GM19035 (cell line): Measurements from ENCODE around the gene EDIL3.
"Not testable (repeated sequence)": the region's sequence is repeated elsewhere in the genome, so short reads cannot be mapped to it uniquely, and the experiment has no call there.

Experiments used
- ATAC-seq: cut with Tn5 transposase; IDR thresholded peaks from one replicate; pipeline ENCODE4 v1.9.1; 2021; ENCODE audit not compliant: unreplicated experiment

Gene EDIL3

DNA sequence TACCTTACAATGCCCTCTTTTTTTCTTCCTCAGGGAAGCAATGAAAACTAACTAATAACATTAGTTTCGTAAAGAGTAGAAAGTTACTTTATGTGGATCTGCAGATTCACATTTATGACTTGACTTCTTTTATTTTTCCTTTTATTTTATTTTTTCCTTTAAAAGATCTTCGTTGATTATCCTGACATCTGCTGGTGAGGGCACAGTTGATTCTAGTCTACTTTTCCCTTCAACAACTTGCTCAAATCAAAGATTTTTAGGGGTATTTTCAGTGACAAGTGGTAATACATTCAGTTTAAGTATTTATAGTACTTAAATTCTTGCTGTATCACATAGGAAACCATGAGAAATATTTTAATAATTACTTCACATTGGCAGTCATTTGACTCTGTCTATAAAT is 4.9 kb downstream of the EDIL3 start:
- no peak for ATAC-seq

DNA sequence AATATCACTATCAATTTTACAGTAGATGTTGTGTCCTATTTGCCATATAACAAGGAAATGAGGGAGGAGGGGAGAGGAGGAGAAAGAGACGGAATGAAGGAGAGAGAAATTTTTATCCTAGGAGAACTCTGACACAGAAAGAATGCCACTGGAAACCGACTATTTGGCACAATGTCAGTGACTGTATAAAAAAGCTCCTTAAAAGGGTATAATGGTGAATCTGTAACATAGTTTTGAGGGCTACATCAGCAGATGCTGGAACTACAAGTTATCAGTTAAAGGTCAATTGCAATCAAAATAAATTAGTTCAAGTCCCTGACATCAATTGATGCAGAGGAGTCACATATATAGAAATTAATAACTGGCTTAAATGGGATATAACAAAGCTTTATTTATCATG is 5.7 kb downstream of the EDIL3 start:
- ATAC-seq, result no peak

DNA sequence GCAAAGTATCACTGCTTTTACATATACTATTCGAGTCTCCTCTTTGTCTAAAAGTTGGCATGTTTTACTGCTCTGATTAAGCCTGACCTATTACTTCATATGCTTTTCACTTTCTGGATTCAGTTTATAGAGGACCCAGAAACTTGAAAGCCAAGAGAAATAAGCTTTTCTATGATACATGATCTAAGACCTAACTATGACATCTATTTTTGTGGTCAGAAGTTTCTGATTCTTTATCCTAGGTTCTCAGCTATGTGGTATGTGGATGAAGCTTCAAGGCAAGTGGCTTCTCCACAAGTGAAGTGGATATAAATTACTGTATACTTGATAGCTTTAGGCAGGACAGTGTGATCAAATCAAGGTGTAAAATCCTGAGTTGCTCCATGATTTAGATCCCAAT is 6.3 kb downstream of the EDIL3 start:
- no peak for ATAC-seq

DNA sequence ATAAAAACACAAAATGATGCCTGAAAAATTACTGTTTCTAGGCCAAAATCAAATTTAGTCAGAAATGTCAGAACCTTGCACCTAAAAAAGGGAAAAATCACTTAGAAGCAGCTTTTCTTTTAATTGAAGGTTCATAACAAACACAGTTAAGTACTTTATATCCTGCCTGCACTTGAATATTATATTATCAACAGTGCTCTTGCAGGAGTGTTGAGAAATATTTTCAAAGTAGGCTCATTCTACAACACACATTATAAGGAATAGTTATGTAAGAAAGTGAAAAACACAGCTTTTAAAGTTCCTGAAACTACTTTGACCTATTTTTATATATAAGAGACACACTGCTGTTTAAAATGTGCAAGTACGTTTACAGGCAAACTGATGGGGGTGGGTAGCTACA is 8.3 kb downstream of the EDIL3 start:
- no peak for ATAC-seq

DNA sequence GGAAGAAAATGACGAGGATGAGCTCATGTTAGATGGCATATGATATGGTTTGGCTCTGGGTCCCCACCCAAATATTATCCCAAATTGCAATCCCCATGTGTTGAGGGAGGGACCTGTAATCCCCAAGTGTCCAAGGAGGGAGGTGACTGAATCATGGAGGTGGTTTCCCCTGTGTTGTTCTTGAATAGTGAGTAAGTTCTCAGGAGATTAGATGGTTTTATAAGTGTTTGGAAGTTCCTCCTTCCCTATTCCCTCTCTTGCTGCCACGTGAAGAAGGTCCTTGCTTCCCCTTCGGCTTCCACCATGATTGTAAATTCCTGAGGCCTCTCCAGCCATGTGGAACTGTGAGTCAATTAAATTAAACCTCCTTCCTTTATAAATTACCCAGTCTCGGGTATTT is 10.1 kb downstream of the EDIL3 start:
- ATAC-seq, result no peak

DNA sequence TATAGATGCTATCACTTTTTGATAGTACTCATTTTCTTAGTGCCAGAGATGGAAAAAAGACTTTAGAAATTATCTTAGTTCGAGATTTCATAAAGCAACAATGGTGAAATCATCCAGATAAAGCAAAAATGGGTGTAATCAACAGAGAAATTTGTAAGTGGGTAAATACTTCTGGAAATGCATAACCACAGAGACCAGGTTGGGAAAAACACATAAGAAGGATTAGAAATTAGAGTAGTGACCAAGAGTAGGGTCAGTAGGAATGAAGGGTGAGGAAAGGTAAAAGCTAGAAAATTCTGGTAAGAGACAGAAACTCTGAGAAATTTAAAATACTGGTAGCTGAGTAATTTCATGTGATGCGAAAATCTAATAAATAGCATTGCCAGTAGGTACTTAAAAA is 11.2 kb downstream of the EDIL3 start:
- ATAC-seq, result no peak

DNA sequence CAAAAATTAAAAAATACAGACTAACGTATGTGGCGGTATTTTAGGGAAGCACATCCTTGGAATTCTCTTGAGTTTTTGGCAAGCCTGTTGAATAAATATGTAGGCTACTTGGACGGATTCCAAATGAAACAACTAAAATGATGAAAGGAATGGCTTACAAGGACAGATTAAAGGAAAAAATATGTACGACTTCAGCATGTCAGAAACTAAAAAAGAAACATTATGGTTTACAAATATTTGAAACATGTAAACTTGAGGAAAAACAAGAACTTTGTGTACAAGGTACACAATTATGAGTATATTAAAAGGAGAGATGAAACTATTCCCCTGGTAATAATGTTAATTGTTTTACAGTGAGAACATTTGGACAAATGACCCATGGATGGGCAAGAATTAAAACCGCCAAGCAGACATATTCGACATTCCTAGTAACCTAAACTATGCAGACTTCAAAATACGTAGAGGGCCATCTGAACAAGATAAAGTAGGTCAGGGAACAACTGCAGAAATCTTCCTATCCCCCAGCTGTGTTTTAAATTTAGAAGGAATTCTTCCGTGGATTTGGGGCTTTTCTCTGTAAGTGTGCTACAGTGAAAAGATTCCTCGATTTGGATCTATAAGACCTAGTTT is 12.5 kb downstream of the EDIL3 start:
- no peak for ATAC-seq

DNA sequence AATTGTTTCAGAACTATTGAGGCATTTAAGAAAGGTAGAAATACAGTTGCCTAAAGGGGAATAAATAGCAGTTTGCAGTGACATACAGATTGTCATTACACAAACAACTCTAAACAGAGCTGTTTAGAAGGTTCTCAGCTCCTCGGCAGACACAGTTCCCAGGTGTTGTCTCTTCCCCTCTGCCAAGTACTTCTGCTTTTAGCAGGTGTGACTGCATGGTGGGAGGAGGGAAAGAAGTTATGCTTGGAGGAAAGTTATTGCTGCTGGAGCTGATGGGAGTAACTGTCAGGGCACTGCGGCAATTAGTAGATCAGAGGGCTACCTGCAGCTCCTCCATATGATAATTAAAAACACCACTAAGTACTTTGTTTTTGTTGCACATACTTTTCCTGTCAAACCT is 14.5 kb downstream of the EDIL3 start:
- ATAC-seq, result no peak

DNA sequence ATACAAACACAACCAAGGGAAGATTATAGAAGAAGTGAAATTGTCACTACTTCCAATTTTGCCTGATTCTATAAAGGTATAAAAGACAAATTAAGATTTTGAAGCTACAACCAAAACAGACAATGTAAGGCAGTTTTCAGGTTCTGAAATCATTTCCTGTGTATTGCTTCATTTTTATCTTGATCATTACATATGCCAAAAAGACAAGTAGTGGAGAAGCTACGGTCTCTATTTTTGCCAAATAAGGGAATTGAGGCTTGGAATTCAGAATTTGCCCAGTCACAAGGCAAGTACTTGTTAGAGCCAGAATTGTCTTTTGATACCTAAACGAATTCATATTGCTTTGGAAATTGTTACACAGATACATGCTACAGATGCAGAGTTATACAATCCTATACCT is 20.6 kb downstream of the EDIL3 start:
- ATAC-seq, result no peak

DNA sequence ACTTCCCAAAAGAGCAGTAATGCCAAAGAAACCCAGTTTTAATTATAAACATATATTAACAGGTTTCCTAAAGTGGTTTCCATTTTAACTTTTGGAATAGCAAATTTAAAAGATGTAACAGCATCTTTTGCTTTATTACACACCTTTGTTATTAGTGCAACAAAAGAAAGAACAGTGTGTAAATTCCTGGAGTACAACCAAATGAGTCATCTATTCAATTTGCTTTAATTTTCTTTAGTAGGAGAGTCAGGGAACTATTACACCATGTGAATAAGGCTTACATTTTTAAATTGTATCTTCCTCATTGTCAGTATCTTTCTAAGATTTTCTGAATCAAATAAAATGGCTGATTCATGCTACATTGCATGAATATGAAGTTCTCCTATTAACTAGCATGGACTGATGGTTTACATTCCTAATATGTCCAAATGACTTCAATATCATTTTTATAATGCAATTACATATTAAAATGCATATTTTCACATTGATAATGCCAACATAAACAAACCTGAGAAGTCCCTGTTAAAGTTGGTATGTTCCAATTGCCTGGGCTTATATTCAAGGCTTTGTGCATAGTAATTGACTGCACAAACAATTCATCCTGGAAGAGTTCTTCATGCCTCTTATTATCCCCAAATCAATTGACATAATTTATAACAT is 22.5 kb downstream of the EDIL3 start:
- no peak for ATAC-seq

DNA sequence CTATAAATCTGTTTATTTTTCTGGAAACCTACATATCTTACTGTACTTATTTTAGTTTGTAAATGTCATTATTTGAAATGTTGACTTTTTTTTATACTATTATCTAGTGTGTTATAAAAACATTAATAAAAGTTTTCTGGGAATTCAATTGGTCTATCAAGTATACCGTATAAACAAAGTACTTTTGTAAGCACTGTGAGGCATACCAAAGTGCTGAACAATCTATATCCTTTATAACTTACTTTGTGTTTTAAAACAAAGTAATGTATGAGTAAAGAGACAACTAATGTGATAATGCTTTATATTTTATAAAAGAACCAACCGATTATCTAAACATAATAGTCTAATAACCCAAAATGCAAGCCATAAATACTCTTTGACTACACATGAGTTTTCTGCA is 23.1 kb downstream of the EDIL3 start:
- no peak for ATAC-seq

DNA sequence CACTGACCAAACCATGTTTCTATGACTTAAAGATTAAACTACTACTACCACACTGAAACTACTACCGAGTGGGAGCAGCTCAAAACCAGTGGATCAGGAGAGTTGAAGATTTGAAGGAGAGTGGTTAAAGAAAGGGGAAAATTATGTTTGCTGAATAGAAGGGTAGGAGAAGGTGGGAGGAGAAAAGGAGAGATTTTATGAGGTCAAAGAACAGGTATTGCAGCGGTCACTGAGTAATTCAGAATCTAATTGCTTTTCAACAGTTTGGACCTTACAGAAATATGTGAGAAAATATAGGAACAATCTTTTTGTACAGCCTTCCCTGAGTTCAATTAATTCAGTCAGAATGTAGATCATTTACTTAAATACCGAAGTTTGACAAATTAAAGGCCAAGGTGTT is 24.6 kb downstream of the EDIL3 start:
- ATAC-seq, result no peak

DNA sequence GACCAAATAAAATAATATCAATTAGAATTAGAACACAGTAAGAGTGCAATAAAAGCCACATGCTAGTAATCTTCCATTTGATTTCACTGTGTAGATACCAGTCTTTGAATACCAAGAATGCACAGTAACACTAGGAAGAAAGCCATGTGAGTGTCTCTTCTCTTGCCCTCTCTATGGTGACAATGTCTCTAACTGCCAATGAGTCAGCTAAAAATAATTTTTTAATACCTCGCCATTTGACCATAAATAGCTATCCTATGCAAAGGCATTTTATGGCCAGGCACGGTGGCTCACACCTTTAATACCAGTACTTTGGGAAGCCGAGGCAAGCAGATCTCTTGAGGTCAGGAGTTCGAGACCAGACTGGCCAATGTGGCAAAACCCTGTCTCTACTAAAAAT is 30.6 kb downstream of the EDIL3 start:
- ATAC-seq, result no peak

DNA sequence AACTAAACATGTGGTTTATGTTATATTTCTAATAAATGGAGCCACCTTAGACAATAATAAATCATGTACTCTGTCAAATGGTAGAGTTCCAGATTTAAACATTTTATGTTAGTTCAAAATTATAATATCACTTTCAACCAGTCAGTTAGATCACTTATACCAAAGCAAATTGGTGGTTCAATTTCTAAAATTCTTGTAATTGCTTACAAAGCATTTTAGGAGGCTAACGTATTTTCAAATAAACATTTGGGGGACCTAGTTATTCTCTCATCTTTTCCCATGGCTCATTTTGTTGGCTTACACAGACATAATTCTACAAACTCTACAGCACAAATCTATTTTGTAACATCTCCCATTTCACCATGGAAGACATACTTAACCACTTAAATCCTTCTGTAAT is 39.9 kb downstream of the EDIL3 start:
- ATAC-seq, result no peak

DNA sequence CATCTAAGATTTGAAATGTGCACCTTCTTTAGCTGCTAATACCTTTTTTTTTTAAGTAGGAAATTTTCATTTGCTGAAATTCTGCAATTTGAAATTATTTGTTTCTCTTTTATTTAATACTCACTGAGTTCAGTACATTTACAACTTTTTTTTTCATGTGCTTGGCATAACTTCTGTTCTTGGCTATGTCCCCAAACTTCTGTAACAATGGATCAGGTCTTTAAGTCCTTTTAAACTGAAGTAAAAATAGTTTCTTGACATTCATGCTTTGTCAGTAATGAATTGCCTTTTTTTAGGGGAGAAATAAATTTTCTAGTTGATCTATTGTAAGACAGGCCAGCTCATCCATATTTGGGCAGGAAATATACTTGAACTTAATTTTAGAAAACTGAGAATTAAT is 41.5 kb downstream of the EDIL3 start:
- no peak for ATAC-seq

DNA sequence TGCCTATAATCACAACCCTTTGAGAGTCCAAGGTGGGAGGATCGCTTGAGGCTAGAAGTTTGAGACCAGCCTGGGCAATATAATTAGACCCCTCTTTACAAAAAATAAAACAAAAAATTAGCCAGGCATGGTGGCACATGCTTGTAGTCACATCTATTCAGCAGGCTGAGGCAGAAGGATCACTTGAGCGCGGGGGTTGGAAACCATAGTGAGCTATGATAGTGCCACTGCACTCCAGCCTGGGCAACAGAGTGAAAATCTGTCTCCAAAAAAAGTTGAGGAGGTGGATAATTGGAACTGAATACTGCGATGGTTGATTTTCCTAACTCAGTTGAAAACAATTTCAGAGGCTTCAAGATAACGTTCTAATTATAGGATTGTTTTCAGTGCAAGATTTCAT is 52.6 kb downstream of the EDIL3 start:
- no peak for ATAC-seq

DNA sequence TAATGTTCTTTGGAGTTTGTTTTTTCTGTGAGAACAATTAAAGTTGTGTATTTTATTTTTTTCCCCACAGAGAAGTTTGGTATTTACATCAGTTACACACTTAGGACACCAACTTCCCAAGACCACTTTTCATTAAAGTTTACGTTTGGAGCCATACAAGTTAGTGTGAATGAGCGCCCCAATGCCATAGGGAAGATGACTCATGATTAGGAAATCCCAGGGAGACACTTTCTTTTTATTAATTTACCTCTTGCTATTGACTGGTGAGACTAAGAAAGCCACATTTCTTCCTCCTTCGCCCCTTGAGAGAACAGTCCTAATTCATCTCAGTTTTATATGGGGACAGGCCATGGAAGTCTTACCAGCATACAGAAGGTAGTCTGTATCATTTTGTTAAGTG is 57.1 kb downstream of the EDIL3 start:
- ATAC-seq, result no peak

DNA sequence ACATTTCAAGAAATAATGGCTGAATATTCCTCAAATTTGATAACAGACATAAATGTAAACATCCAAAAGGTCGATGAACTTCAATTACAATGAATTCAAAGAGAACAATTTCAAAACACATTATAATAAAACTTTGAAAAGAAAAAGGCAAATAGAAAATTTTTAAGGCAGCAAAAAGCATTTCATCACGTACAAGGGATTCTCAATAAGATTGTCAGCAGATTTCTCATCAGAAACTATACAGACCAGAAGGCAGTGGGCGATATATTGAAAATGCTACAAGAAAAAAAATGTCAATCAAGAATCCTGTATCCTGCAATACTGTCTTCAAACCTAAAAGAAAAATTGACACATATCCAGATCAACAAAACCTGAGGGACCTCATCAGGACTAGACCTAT is 62.0 kb downstream of the EDIL3 start:
- no peak for ATAC-seq

DNA sequence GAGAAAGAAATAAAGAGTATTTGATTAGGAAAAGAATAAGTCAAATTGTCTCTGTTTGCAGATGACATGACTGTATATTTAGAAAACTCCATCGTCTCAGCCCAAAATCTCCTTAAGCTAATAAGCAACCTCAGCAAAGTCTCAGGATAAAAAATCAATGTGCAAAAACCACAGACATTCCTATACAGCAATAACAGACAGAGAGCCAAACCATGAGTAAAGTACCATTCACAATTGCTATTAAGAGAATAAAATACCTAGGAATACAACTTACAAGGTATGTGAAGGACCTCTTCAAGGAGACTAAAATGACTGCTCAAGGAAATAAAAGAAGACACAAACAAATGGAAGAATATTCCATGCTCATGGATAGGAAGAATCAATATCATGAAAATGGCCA is 66.9 kb downstream of the EDIL3 start:
- ATAC-seq, result not testable (repeated sequence)

DNA sequence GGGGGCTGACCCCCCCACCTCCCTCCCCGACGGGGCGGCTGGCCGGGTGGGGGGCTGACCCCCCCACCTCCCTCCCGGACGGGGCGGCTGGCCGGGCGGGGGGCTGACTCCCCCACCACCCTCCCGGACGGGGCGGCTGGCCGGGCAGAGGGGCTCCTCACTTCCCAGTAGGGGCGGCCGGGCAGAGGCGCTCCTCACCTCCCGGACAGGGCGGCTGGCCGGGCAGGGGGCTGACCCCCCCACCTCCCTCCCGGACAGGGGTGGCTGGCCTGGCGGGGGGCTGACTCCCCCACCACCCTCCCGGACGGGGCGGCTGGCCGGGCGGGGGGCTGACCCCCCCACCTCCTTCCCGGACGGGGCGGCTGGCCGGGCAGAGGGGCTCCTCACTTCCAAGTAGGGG is 72.4 kb downstream of the EDIL3 start:
- not testable (repeated sequence) for ATAC-seq

DNA sequence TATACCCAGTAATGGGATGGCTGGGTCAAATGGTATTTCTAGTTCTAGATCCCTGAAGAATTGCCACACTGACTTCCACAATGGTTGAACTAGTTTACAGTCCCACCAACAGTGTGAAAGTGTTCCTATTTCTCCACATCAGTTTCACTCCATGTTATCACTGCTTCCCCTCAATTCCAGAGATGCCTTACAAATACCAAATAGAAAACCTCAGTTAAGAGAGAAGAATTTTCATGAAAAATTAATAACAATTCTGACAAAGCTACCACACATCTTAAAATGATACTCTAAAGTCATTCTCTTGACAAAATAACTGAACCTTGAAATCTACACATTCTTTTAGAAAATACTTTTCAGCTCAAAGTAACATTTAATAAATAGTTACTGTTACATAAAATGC is 74.8 kb downstream of the EDIL3 start:
- not testable (repeated sequence) for ATAC-seq

DNA sequence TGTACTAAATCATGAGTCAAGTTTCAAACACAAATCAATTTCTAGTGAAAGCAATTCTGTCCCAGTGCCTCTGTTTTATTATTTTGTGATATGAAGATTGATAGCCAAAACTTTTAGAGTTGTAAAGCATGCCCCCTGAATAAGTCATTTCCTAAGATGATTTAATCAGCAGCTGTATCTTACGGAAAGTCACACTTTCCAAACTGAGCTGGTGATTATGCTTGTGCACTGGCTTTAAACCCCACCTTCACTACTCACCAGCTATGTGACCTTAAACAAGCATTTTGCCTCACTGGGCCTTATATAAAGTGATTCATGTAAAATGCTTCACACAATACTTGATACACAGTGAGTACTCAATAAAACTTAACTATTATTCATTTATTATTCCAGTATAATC is 78.1 kb downstream of the EDIL3 start:
- no peak for ATAC-seq

DNA sequence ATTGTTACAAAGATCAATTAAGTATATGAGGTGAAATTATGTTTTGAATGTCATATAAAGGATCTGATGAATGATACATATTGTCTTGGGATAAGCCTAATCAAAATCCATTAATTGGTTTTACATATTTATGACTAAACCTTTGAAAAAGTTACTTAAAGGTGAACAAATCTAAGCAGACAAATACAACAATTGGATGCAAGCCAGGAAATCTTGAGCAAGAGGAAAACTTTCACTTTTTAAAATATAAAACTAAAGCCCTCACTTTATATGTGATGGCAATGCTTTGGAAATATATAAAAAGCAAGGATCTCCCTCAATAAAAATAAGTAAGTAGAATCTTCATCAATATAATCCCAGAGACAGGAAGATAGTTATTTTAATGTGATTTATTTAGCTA is 80.1 kb downstream of the EDIL3 start:
- no peak for ATAC-seq
